Measurements from ENCODE around the gene RHBDL2.
A peak's percentile ranks its signal among the peaks of the same experiment; 100 is the strongest.
"Not testable (repeated sequence)": the region's sequence is repeated elsewhere in the genome, so short reads cannot be mapped to it uniquely, and the experiment has no call there.

Gene RHBDL2, protein sequence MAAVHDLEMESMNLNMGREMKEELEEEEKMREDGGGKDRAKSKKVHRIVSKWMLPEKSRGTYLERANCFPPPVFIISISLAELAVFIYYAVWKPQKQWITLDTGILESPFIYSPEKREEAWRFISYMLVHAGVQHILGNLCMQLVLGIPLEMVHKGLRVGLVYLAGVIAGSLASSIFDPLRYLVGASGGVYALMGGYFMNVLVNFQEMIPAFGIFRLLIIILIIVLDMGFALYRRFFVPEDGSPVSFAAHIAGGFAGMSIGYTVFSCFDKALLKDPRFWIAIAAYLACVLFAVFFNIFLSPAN

DNA sequence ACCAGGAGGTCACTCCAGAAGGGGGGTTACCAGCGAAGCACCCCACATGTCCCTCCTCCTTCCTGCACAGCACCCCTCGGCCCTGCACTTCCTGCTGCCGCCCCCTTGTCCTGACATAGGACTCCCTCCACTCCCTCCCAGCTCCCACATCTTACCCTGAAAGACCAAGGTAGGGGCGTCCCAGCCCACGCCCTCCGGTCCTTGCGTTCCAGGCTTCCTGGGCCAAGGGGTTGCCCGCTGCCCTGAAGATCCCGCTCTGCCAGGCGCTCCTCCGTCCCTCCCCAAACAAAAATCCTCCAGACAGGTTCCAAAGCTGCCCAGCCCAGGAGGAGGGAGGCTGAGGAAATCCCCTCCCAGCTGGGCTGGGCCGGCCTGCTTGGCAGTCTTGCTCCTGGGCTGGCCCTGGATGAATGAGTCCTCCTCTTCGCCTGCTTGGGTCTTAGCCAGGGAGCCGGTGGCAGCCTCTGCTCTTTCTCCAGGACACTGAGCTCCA lies at the start of gene RHBDL2:
Gene RHBDL2, minus strand, starts transcription at position 304 of the 493 bp plus-strand sequence. CDS start 22,618 bp downstream, outside the sequence.
- no peak within 1 kb of the TSS for H3K27ac ChIP-seq (ENCODE audit: low read depth, low read length)
- H3K27me3 ChIP-seq (ENCODE audit: control insufficient read depth in 1 of 2, insufficient read depth in 2 of 2, low read length in 2 of 2), result no peaks in the 10 kb centered on the region
- H3K4me3 ChIP-seq (ENCODE audit: low read depth in 1 of 2, low read length in 2 of 2), result peak within 1 kb of the TSS in 1 of 2 donors; percentile 29
- H3K4me1 ChIP-seq (ENCODE audit: insufficient read depth, low read length), result peaks cover 4% of the 10 kb centered on the region
- H3K36me3 ChIP-seq (ENCODE audit: insufficient read depth, low read length), result no peaks in the 10 kb centered on the region
- no peak within 1 kb of the TSS for H3K9ac ChIP-seq (ENCODE audit: low read length)
- H3K9me3 ChIP-seq (ENCODE audit: low read length), result no peaks in the 10 kb centered on the region

DNA sequence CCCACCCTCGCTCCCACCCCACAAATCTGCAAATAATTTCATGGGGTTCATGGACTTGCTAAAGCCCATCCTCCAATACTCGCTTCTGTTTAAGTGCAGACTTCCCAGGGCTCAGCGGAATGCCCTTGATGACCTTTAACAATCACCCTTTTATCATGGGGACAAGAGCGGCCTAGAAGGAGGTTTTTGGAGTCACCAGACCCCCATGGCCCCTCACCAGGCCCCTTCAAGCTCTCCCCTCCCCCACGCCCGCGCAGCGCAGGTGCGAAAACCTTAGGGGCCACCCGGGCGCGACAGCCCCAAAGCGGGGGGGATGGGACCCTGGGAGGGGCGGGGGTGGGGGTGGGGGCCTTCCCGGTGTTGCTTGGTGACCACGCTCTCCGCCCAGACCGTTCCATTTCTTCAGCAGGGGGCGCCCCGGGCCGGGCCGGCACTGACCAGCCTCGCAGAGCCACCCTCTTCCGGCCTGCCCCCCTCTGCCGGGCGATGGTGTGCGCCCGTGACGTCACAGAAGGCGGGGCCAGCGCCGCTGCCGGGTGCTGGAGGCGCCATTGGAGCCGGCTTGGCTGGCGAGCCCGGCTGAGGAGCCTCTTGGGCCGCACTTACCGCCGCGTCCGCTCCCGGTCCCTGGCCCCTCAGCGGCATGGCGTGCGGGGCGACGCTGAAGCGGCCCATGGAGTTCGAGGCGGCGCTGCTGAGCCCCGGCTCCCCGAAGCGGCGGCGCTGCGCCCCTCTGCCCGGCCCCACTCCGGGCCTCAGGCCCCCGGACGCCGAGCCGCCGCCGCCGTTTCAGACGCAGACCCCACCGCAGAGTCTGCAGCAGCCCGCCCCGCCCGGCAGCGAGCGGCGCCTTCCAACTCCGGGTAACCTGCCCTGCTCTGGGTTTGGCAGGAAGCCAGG lies 49.4 kb upstream of the RHBDL2 start, which contains the start of gene AKIRIN1:
Gene AKIRIN1, plus strand, starts transcription at position 539 of the 900 bp plus-strand sequence. Its CDS starts 105 bp downstream, at position 644.
- Histone ChIP-seq H3K9ac (ENCODE audit: low read length) (peak within 1 kb of the TSS; percentile 53), H3K36me3 (ENCODE audit: insufficient read depth, low read length) (no peaks in the 10 kb centered on the region), H3K4me3 (ENCODE audit: low read depth in 1 of 2, low read length in 2 of 2) (peak within 1 kb of the TSS; percentile 73 to 98), H3K27ac (ENCODE audit: low read depth, low read length) (peak within 1 kb of the TSS; percentile 88), H3K27me3 (ENCODE audit: control insufficient read depth in 1 of 2, insufficient read depth in 2 of 2, low read length in 2 of 2) (no peaks in the 10 kb centered on the region), H3K4me1 (ENCODE audit: insufficient read depth, low read length) (peaks cover 16% of the 10 kb centered on the region), H3K9me3 (ENCODE audit: low read length) (no peaks in the 10 kb centered on the region)

DNA sequence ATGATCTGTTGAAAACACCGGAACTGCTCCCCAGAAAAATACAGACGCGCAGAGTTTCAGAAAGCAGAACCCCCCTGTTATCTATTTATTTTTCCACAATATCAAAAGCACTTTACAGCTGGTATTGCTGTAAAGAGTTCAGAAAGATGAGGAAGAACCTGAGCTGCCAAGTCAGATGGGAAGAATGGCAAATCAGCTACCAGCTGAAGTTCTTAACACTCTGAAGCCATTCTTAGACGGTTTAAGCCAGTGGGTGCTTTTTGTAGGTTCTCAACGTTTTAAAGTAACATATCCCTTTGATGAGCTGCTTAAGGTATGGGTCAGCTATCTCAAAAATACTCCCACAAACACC lies 48.7 kb upstream of the RHBDL2 start:
- H3K27ac ChIP-seq (ENCODE audit: low read depth, low read length), result peak overlapping the region; percentile 78
- peak overlapping the region; percentile 53 for H3K9ac ChIP-seq (ENCODE audit: low read length)
- H3K4me1 ChIP-seq (ENCODE audit: insufficient read depth, low read length), result peaks cover 16% of the 10 kb centered on the region
- H3K36me3 ChIP-seq (ENCODE audit: insufficient read depth, low read length), result no peaks in the 10 kb centered on the region
- no peaks in the 10 kb centered on the region for H3K9me3 ChIP-seq (ENCODE audit: low read length)
- no peaks in the 10 kb centered on the region for H3K27me3 ChIP-seq (ENCODE audit: control insufficient read depth in 1 of 2, insufficient read depth in 2 of 2, low read length in 2 of 2)
- H3K4me3 ChIP-seq (ENCODE audit: low read depth in 1 of 2, low read length in 2 of 2), result peak overlapping the region; percentile 63 to 70

DNA sequence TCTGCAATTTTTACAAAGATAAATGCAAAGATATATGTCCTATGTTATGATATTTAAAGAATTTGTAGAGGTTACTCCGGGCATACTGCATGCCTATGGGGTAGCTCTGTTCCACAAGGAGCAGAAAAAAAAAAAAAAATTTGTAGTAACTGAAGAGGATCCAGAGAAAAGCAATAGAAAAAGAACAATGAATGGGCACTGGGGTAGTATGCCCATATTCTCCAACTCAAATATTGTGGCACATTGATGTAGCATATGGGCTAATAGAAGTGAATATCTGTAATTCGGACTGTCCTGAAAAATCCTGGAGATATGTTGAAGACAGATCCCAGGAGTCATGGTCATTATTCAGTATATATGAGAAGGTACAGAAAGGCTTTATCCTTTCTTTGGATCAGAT lies 48.3 kb upstream of the RHBDL2 start:
- Histone ChIP-seq H3K4me3 (ENCODE audit: low read depth in 1 of 2, low read length in 2 of 2) (peak overlapping the region in 1 of 2 donors; percentile 70), H3K27ac (ENCODE audit: low read depth, low read length) (peak overlapping the region; percentile 78), H3K9me3 (ENCODE audit: low read length) (no peaks in the 10 kb centered on the region), H3K4me1 (ENCODE audit: insufficient read depth, low read length) (peaks cover 16% of the 10 kb centered on the region), H3K27me3 (ENCODE audit: control insufficient read depth in 1 of 2, insufficient read depth in 2 of 2, low read length in 2 of 2) (no peaks in the 10 kb centered on the region), H3K36me3 (ENCODE audit: insufficient read depth, low read length) (no peaks in the 10 kb centered on the region), H3K9ac (ENCODE audit: low read length) (no peak overlapping the region)

DNA sequence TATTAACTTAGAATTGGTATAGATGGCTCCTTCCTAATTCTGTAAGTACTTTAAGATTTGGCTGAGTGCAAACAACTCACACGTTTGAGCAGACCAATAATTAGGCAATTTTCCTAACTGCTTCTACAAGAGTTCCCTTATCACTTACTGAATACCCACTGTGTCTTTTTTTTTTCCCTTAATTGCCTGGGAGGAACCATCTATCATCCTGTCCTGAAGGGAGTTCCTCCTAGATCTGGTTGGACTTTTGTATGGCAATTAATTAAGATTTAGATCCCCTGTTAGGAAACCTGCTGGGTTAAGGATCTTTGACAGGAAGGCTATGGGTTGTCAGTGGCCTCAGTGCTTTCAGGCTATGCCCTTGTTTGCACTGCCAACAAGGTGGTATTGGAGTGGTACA lies 37.8 kb upstream of the RHBDL2 start:
- not testable (repeated sequence) for H3K4me3 ChIP-seq (ENCODE audit: low read depth in 1 of 2, low read length in 2 of 2); H3K36me3 ChIP-seq (ENCODE audit: insufficient read depth, low read length); H3K9me3 ChIP-seq (ENCODE audit: low read length); H3K9ac ChIP-seq (ENCODE audit: low read length); H3K27ac ChIP-seq (ENCODE audit: low read depth, low read length); H3K27me3 ChIP-seq (ENCODE audit: control insufficient read depth in 1 of 2, insufficient read depth in 2 of 2, low read length in 2 of 2); H3K4me1 ChIP-seq (ENCODE audit: insufficient read depth, low read length)

DNA sequence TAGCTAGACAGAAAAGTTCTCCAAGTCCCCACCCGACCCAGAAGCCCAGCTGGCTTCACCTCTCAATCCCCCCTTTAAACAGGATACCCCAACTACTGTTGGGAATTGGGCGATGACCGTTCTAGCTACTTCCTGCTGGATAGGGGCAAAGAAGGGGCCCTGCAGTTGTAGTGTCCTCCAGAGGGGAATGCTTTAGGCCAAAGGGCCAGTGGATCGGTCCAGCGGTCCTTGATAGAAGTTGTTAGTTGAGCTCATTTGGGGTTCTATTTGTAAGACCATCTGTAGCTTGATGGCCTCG lies 36.6 kb upstream of the RHBDL2 start:
- not testable (repeated sequence) for H3K4me3 ChIP-seq (ENCODE audit: low read depth in 1 of 2, low read length in 2 of 2); H3K9me3 ChIP-seq (ENCODE audit: low read length); H3K27me3 ChIP-seq (ENCODE audit: control insufficient read depth in 1 of 2, insufficient read depth in 2 of 2, low read length in 2 of 2); H3K27ac ChIP-seq (ENCODE audit: low read depth, low read length); H3K36me3 ChIP-seq (ENCODE audit: insufficient read depth, low read length); H3K4me1 ChIP-seq (ENCODE audit: insufficient read depth, low read length); H3K9ac ChIP-seq (ENCODE audit: low read length)

DNA sequence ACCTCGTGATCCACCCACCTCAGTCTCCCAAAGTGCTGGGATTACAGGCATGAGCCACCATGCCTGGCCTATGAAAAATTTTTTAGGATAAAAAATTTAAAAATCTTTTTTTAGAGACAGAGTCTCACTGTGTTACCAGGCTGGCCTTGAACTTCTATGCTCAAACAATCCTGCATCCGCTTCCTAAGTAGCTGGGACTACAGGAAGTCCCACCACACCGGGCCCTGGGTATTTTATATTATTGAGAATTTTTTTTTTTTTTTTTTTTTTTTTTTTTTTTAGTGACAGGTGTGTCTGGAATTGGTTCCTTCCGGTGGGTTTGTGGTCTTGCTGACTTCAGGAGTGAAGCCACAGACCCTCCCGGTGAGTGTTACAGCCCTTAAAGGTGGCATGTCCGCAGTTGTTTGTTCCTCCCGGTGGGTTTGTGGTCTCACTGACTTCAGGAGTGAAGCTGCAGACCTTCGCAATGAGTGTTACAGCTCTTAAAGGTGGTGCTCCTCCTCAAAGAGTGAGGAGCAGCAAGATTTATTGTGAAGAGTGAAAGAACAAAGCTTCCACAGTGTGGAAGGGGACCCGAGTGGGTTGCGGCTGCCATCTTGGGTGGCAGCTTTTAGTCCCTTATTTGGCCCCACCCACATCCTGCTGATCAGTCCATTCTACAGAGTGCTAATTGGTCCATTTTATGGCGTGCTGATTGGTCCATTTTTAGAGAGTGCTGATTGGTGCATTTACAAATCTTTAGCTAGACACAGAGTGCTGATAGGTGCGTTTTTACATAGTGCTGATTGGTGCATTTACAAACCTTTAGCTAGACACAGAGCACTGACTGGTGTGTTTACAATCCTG lies 36.0 kb upstream of the RHBDL2 start:
- H3K9ac ChIP-seq (ENCODE audit: low read length); H3K36me3 ChIP-seq (ENCODE audit: insufficient read depth, low read length); H3K4me3 ChIP-seq (ENCODE audit: low read depth in 1 of 2, low read length in 2 of 2); H3K27ac ChIP-seq (ENCODE audit: low read depth, low read length); H3K4me1 ChIP-seq (ENCODE audit: insufficient read depth, low read length); H3K9me3 ChIP-seq (ENCODE audit: low read length); H3K27me3 ChIP-seq (ENCODE audit: control insufficient read depth in 1 of 2, insufficient read depth in 2 of 2, low read length in 2 of 2): not testable (repeated sequence)

DNA sequence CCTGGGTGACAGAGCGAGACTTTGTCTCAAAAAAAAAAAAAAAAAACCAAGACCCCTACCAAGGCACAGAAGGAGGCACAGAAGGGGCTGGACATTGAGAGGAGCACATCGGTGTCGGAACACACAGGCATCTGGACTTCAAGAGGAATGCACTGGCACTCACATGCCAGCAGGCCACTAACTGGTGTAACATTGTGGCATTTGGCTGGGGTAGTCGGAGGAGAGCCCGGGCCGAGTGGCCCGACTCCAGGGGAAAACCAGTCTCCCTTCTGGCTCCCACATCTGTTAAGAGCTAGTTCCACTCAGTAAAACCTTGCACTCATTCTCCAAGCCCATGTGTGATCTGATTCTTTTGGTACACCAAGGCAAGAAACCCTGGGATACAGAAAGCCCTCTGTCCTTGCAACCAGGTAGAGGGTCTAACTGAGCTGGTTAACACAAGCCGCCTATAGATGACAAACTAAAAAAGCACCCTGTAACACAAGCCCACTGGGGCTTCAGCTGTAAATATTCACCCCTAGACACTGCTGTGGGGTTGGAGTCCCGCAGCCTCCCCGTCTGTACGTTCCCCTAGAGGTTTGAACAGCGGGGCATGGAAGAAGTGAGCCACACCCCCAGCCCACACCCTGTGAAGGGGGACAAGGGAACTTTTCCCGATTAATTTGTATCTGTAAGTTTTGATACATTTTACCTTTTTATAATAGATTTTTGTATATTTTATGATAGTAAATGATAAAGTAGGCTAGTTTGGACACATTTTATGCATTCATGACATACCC lies 32.2 kb upstream of the RHBDL2 start:
- H3K9ac ChIP-seq (ENCODE audit: low read length), result no peak overlapping the region
- no peaks in the 10 kb centered on the region for H3K27me3 ChIP-seq (ENCODE audit: control insufficient read depth in 1 of 2, insufficient read depth in 2 of 2, low read length in 2 of 2)
- no peak overlapping the region for H3K27ac ChIP-seq (ENCODE audit: low read depth, low read length)
- no peaks in the 10 kb centered on the region for H3K9me3 ChIP-seq (ENCODE audit: low read length)
- no peaks in the 10 kb centered on the region for H3K4me1 ChIP-seq (ENCODE audit: insufficient read depth, low read length)
- H3K4me3 ChIP-seq (ENCODE audit: low read depth in 1 of 2, low read length in 2 of 2), result no peak overlapping the region
- H3K36me3 ChIP-seq (ENCODE audit: insufficient read depth, low read length), result no peaks in the 10 kb centered on the region

DNA sequence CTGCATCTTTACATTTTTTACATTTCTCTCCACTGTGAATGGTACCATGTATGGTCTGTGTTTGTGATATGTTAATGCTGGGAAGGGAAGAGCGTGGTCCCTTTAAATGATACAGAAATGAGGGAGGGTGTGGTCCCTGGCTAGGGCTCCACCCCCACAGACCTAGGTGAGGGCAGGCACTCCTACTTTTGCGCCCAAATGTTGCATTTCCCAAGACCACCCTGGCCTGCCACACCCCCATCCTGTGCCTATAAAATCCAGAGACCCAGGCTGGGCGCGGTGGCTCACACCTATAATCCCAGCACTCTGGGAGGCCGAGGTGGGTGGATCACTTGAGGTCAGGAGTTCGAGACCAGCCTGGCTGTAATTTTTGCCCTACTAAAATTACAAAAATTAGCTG lies 31.5 kb upstream of the RHBDL2 start:
- not testable (repeated sequence) for H3K9me3 ChIP-seq (ENCODE audit: low read length); H3K9ac ChIP-seq (ENCODE audit: low read length); H3K4me3 ChIP-seq (ENCODE audit: low read depth in 1 of 2, low read length in 2 of 2); H3K4me1 ChIP-seq (ENCODE audit: insufficient read depth, low read length); H3K27me3 ChIP-seq (ENCODE audit: control insufficient read depth in 1 of 2, insufficient read depth in 2 of 2, low read length in 2 of 2); H3K27ac ChIP-seq (ENCODE audit: low read depth, low read length); H3K36me3 ChIP-seq (ENCODE audit: insufficient read depth, low read length)

DNA sequence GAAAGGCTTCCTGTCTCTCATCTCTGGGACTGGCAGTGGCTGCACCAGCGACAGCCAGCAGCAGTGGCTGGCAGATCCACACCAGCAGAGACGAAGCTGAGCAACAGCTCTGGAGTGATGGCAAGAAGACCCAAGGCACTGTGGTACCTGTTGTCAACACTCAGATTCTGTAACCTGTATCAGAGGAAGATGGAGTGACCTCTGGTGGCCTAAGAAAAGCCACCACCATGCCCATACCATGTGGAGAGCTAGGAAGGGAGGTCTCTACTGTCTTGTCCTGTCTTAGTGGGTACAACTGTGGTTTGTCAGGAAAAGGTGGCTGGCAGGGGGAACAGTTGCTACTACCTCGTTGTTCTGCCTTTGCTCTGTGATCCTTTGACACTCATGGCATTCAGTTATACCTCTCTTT lies 22.5 kb upstream of the RHBDL2 start:
- no peak overlapping the region for H3K4me3 ChIP-seq (ENCODE audit: low read depth in 1 of 2, low read length in 2 of 2)
- no peaks in the 10 kb centered on the region for H3K9me3 ChIP-seq (ENCODE audit: low read length)
- H3K4me1 ChIP-seq (ENCODE audit: insufficient read depth, low read length), result no peaks in the 10 kb centered on the region
- H3K27ac ChIP-seq (ENCODE audit: low read depth, low read length), result no peak overlapping the region
- no peaks in the 10 kb centered on the region for H3K36me3 ChIP-seq (ENCODE audit: insufficient read depth, low read length)
- no peaks in the 10 kb centered on the region for H3K27me3 ChIP-seq (ENCODE audit: control insufficient read depth in 1 of 2, insufficient read depth in 2 of 2, low read length in 2 of 2)
- H3K9ac ChIP-seq (ENCODE audit: low read length), result no peak overlapping the region

Measured in muscle layer of colon (tissue), 2 donors.